ENCODE data around the gene PNN. TPM values are rescaled to one million over a fixed set of nuclear protein-coding genes. Genes with fewer than 3 reads are reported as not detected.

The PNN gene
- total and polyA plus RNA-seq, 9 of the 15 experiments (the other 6 are each of a cell fraction or from before 2014, with no cell fraction given), result 30.2 to 188 (median 69.7) TPM

DNA sequence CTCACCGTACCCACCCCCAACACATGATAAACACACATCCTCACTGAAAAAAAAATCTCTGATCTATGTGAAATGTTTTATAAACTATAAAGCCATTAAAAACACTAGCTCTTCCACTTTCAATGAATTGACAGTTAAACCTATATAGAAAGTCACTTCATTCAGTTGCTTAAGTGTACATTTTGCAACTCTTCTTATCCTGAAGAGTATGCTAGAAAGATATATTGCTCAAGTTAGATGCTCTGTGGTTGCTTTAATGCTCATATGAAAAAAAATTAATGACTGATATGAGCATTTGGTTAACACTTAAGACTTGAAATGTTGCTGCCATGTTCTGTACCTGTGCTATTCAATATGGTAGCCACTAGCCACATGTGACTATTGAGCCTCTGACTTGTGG lies 37.6 kb downstream of the PNN start:
- Histone ChIP-seq H3K4me2 (ENCODE audit: insufficient read depth, low read length) (no peak overlapping the region), H3K4me3 (no peak overlapping the region), H3K79me2 (ENCODE audit: control insufficient read depth, insufficient read depth, low read length) (no peaks in the 10 kb centered on the region), H2AFZ (ENCODE audit: low read depth, low read length) (no peak overlapping the region), H3K4me1 (replicated peaks in 1 of 2; ENCODE audit: control insufficient read depth in 2 of 2, insufficient read depth in 2 of 2, low read length in 2 of 2) (no peaks in the 10 kb centered on the region), H3K27ac (ENCODE audit: extremely low read depth, low read depth, low read length) (no peak overlapping the region), H3K27me3 (ENCODE audit: control insufficient read depth in 2 of 2, insufficient read depth in 2 of 2, low read length in 2 of 2) (no peaks in the 10 kb centered on the region), H3K36me3 (ENCODE audit: control insufficient read depth, insufficient read depth, low read length) (no peaks in the 10 kb centered on the region), H3K9me3 (replicated peaks; ENCODE audit: control insufficient read depth, insufficient read depth, low read depth, low read length) (no peaks in the 10 kb centered on the region), H3K9me1 (ENCODE audit: control insufficient read depth, insufficient read depth, low read length) (no peaks in the 10 kb centered on the region), H3K9ac (ENCODE audit: insufficient read depth in 1 of 2, low read depth in 2 of 2, low read length in 2 of 2) (no peak overlapping the region), H4K20me1 (replicated peaks; ENCODE audit: control insufficient read depth, insufficient read depth, low read length) (no peaks in the 10 kb centered on the region)
- ATAC-seq (no peak), FAIRE-seq (no peak), DNase-seq (ENCODE audit: extremely low read depth in 1 of 4, low spot score in 3 of 4) (no peak)
- ChIA-PET CTCF (ENCODE audit: low intra/inter-chr PET ratio) (no interaction called here), POLR2A (no interaction called here)
- BruUV-seq (replicated peaks), result no TSS peak
- 18% methylated on average over 1 of the region's 1 CpG for WGBS (ENCODE audit: insufficient coverage, low coverage, missing lambda C conversion rate)
- in situ Hi-C loops (cut with MboI), result no loop called here
- TF ChIP-seq ZSCAN32 (CRISPR knock-in tag; IDR thresholded peaks at IDR 0.05) (no peak), ZNF830 (CRISPR knock-in tag; IDR thresholded peaks at IDR 0.05) (no peak), LEF1 (IDR thresholded peaks at IDR 0.05) (no peak), NELFE (IDR thresholded peaks at IDR 0.05; ENCODE audit: insufficient read depth, insufficient read length) (no peak), TAF15 (IDR thresholded peaks at IDR 0.05; ENCODE audit: low read depth, low read length) (no peak), U2AF1 (optimal IDR thresholded peaks at IDR 0.05; ENCODE audit: low read depth, low read length) (no peak), MECOM (CRISPR knock-in tag; IDR thresholded peaks at IDR 0.05) (no peak), NR3C1 (CRISPR knock-in tag; IDR thresholded peaks at IDR 0.05) (no peak), ETV6 (IDR thresholded peaks at IDR 0.05; ENCODE audit: borderline replicate concordance in 1 of 2, low read depth in 2 of 2, low read length in 1 of 2) (no peak), ETV6 (CRISPR knock-in tag; IDR thresholded peaks at IDR 0.05; ENCODE audit: borderline replicate concordance) (no peak), TEAD4 (IDR thresholded peaks at IDR 0.05; ENCODE audit: low read length) (no peak), TEAD4 (CRISPR knock-in tag; IDR thresholded peaks at IDR 0.05; ENCODE audit: borderline replicate concordance) (no peak), FOXA1 (IDR thresholded peaks at IDR 0.05; ENCODE audit: borderline replicate concordance) (no peak), ZNF586 (CRISPR knock-in tag; conservative IDR thresholded peaks at IDR 0.05) (no peak), ZNF324 (CRISPR knock-in tag; IDR thresholded peaks at IDR 0.05) (no peak), CCAR2 (IDR thresholded peaks at IDR 0.05; ENCODE audit: low read depth, low read length) (no peak), SETDB1 (IDR thresholded peaks at IDR 0.05; ENCODE audit: low read length) (no peak), FUS (optimal IDR thresholded peaks at IDR 0.05; ENCODE audit: low read depth, low read length) (no peak), RBM22 (IDR thresholded peaks at IDR 0.05; ENCODE audit: low read depth, low read length, poor library complexity, severe bottlenecking) (no peak)
- TF ChIP-seq, protein P1, sequence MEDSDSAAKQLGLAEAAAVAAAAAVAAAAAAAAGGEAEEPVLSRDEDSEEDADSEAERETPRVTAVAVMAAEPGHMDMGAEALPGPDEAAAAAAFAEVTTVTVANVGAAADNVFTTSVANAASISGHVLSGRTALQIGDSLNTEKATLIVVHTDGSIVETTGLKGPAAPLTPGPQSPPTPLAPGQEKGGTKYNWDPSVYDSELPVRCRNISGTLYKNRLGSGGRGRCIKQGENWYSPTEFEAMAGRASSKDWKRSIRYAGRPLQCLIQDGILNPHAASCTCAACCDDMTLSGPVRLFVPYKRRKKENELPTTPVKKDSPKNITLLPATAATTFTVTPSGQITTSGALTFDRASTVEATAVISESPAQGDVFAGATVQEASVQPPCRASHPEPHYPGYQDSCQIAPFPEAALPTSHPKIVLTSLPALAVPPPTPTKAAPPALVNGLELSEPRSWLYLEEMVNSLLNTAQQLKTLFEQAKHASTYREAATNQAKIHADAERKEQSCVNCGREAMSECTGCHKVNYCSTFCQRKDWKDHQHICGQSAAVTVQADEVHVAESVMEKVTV (CRISPR knock-in tag; IDR thresholded peaks at IDR 0.05), result no peak
- TF ChIP-seq, protein P2, sequence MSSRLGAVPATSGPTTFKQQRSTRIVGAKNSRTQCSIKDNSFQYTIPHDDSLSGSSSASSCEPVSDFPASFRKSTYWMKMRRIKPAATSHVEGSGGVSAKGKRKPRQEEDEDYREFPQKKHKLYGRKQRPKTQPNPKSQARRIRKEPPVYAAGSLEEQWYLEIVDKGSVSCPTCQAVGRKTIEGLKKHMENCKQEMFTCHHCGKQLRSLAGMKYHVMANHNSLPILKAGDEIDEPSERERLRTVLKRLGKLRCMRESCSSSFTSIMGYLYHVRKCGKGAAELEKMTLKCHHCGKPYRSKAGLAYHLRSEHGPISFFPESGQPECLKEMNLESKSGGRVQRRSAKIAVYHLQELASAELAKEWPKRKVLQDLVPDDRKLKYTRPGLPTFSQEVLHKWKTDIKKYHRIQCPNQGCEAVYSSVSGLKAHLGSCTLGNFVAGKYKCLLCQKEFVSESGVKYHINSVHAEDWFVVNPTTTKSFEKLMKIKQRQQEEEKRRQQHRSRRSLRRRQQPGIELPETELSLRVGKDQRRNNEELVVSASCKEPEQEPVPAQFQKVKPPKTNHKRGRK (tag; IDR thresholded peaks at IDR 0.05), result no peak
- TF ChIP-seq, protein P3, sequence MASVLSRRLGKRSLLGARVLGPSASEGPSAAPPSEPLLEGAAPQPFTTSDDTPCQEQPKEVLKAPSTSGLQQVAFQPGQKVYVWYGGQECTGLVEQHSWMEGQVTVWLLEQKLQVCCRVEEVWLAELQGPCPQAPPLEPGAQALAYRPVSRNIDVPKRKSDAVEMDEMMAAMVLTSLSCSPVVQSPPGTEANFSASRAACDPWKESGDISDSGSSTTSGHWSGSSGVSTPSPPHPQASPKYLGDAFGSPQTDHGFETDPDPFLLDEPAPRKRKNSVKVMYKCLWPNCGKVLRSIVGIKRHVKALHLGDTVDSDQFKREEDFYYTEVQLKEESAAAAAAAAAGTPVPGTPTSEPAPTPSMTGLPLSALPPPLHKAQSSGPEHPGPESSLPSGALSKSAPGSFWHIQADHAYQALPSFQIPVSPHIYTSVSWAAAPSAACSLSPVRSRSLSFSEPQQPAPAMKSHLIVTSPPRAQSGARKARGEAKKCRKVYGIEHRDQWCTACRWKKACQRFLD (CRISPR knock-in tag; IDR thresholded peaks at IDR 0.05), result no peak
- intact Hi-C loops (cut with micrococcal nuclease), result no loop called here

Measured in K562 (cell line).